Ishikawa (cell line): Measurements from ENCODE around the gene NLRC5.

ENCODE experiments used
- CEBPB ChIP-seq: IDR thresholded peaks from 2 replicates; pipeline ENCODE4 v1.6.1; 2012
- CREB1 ChIP-seq: IDR thresholded peaks from 2 replicates; pipeline ENCODE4 v1.6.1; 2012; ENCODE audit warnings: low read depth
- EGR1 ChIP-seq: IDR thresholded peaks from 2 replicates; pipeline ENCODE4 v1.6.1; 2012
- EP300 ChIP-seq: IDR thresholded peaks from 2 replicates; pipeline ENCODE4 v1.6.1; 2012; ENCODE audit warnings: borderline replicate concordance
- FOXM1 ChIP-seq: IDR thresholded peaks from 2 replicates; pipeline ENCODE4 v1.6.1; 2012; ENCODE audit warnings: low read depth, borderline replicate concordance
- MAX ChIP-seq: IDR thresholded peaks from 2 replicates; pipeline ENCODE4 v1.6.1; 2012
- RAD21 ChIP-seq: IDR thresholded peaks from 2 replicates; pipeline ENCODE4 v1.6.1; 2012; ENCODE audit warnings: low read depth
- REST ChIP-seq: IDR thresholded peaks from 2 replicates; pipeline ENCODE4 v1.6.1; 2012; ENCODE audit warnings: low read depth, mild to moderate bottlenecking
- TAF1 ChIP-seq: IDR thresholded peaks from 2 replicates; pipeline ENCODE4 v1.6.1; 2012; ENCODE audit warnings: low read depth, mild to moderate bottlenecking
- TCF12 ChIP-seq: IDR thresholded peaks from 2 replicates; pipeline ENCODE4 v1.6.1; 2012; ENCODE audit warnings: low read depth
- TEAD4 ChIP-seq: IDR thresholded peaks from 2 replicates; pipeline ENCODE4 v1.6.1; 2012
- USF1 ChIP-seq: IDR thresholded peaks from 2 replicates; pipeline ENCODE4 v1.6.1; 2012
- YY1 ChIP-seq: IDR thresholded peaks from 2 replicates; pipeline ENCODE4 v1.6.1; 2012; ENCODE audit warnings: low read depth
- ZBTB7A ChIP-seq: IDR thresholded peaks from 2 replicates; pipeline ENCODE4 v1.6.1; 2012; ENCODE audit warnings: low read depth

DNA sequence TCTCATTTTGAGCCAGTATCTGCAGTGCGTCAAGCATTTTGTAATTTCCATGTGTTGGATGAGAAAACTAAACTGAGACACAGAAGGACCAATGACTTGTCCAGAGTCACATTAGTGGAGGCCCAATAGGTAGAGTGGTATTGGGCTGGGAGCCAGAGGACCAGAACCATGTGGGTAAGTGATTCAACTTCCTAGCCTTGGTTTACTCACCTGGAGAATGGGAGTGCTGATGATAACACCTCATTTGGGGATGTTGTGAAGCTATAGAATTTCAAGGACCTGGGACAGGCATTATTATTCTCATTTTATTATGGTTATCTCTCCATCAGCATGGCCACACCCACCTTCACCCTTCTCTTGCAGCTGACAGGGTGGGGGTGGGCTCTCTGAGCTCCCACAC, 111.1 kb downstream of the NLRC5 start:
- no peak for TF ChIP-seq ZBTB7A
- no peak for TF ChIP-seq TAF1
- TF ChIP-seq RAD21 = no peak
- TF ChIP-seq REST = no peak
- no peak for TF ChIP-seq MAX
- TF ChIP-seq CREB1 = no peak
- no peak for TF ChIP-seq EGR1
- TF ChIP-seq EP300 = no peak
- TF ChIP-seq FOXM1 = no peak
- TF ChIP-seq TCF12 = no peak
- TF ChIP-seq YY1 = no peak
- no peak for TF ChIP-seq TEAD4
- no peak for TF ChIP-seq USF1
- TF ChIP-seq CEBPB = no peak
